Activated CD4-positive, alpha-beta memory T cell treated with anti-CD3 and anti-CD28 coated beads, Interleukin-2, amount 10 ng/mL, durations not matched to agents 7 days and 5 days (primary cell): ENCODE results near the gene SDF4. TPM values are rescaled to one million over a fixed set of nuclear protein-coding genes. Genes with fewer than 3 reads are reported as not detected.

Experiments used
- CTCF ChIA-PET: fragments of 350-600 bp; sonication (Branson Sonifier 250); formaldehyde crosslinking; loops from one replicate; lab custom pipeline; 2021; ENCODE audit warnings: antibody characterized with exemption, inconsistent platforms; lab: Charles Lee
- POLR2A ChIA-PET: fragments of 350-600 bp; sonication (Branson Sonifier 250); formaldehyde crosslinking; loops from one replicate; lab custom pipeline; 2021; ENCODE audit warnings: antibody characterized with exemption; lab: Charles Lee
- DNase-seq: peaks from one replicate; pipeline ENCODE4 v3.0.0-alpha.2; 2020
- H3K27ac Mint-ChIP-seq: one replicate; pipeline ENCODE4 v1.8.0; 2021; ENCODE audit warnings: mild to moderate bottlenecking, mixed read lengths
- H3K27me3 Mint-ChIP-seq: one replicate; pipeline ENCODE4 v1.8.0; 2021; ENCODE audit warnings: mixed read lengths
- H3K36me3 Mint-ChIP-seq: one replicate; pipeline ENCODE4 v1.8.0; 2021; ENCODE audit warnings: low read depth, mixed read lengths
- H3K4me1 Mint-ChIP-seq: one replicate; pipeline ENCODE4 v1.8.0; 2021; ENCODE audit warnings: mixed read lengths
- H3K4me3 Mint-ChIP-seq: one replicate; pipeline ENCODE4 v1.8.0; 2021; ENCODE audit warnings: mild to moderate bottlenecking, mixed read lengths
- H3K9me3 Mint-ChIP-seq: one replicate; pipeline ENCODE4 v1.8.0; 2021; ENCODE audit warnings: mixed read lengths
- total RNA-seq, 2 experiments: library from RNA; stranded (reverse); gene quantifications; one replicate each; pipeline ENCODE4 v1.2.3, GENCODE V29; 2021

SDF4 gene
- total RNA-seq, 2 experiments from 2014 or later: 181 TPM

- ChIA-PET CTCF (no interaction called here), POLR2A (interaction anchor here (1.4 kb wide), 1 partner anchor 29 kb away, joined by 4 read pairs; the partner anchor contains the start of gene UBE2J2)
- peaks cover 4% of the 10 kb centered on the region for H3K27me3 Mint-ChIP-seq
- H3K9me3 Mint-ChIP-seq: no peaks in the 10 kb centered on the region
- DNase-seq: no peak
- H3K36me3 Mint-ChIP-seq: no peaks in the 10 kb centered on the region
- H3K27ac Mint-ChIP-seq: no peak overlapping the region
- H3K4me1 Mint-ChIP-seq: no peaks in the 10 kb centered on the region
- H3K4me3 Mint-ChIP-seq: no peak overlapping the region
Measured at GRCh38 chr1:1244192-1244811, 12.5 kb upstream of the SDF4 start.

- Mint-ChIP-seq H3K27ac (no peak overlapping the region), H3K27me3 (peaks cover 4% of the 10 kb centered on the region), H3K36me3 (no peaks in the 10 kb centered on the region), H3K9me3 (no peaks in the 10 kb centered on the region), H3K4me1 (no peaks in the 10 kb centered on the region), H3K4me3 (no peak overlapping the region)
- ChIA-PET CTCF (no interaction called here), POLR2A (interaction anchor here (1.4 kb wide), 1 partner anchor 30 kb away, joined by 4 read pairs; the partner anchor contains the start of gene UBE2J2)
- no peak for DNase-seq
Measured at GRCh38 chr1:1243807-1244191, 12.0 kb upstream of the SDF4 start.

- ChIA-PET POLR2A (interaction anchor here (1.4 kb wide), 1 partner anchor 30 kb away, joined by 4 read pairs; the partner anchor contains the start of gene UBE2J2), CTCF (no interaction called here)
- Mint-ChIP-seq H3K36me3 (no peaks in the 10 kb centered on the region), H3K27ac (no peak overlapping the region), H3K4me3 (no peak overlapping the region), H3K4me1 (no peaks in the 10 kb centered on the region), H3K27me3 (peaks cover 4% of the 10 kb centered on the region), H3K9me3 (no peaks in the 10 kb centered on the region)
- no peak for DNase-seq
Measured at GRCh38 chr1:1243266-1243660, 11.5 kb upstream of the SDF4 start.

GRCh38 chr1:1242461-1243265 lies 10.9 kb upstream of the SDF4 start:
- ChIA-PET CTCF (interaction anchor here (0.9 kb wide), 1 partner anchor 120 kb away, joined by 4 read pairs; no protein-coding TSS in a partner anchor), POLR2A (no interaction called here)
- no peaks in the 10 kb centered on the region for H3K36me3 Mint-ChIP-seq
- no peaks in the 10 kb centered on the region for H3K4me1 Mint-ChIP-seq
- H3K27ac Mint-ChIP-seq: no peak overlapping the region
- no peak overlapping the region for H3K4me3 Mint-ChIP-seq
- H3K9me3 Mint-ChIP-seq: no peaks in the 10 kb centered on the region
- no peak for DNase-seq
- H3K27me3 Mint-ChIP-seq: peaks cover 4% of the 10 kb centered on the region

- no peak overlapping the region for H3K27ac Mint-ChIP-seq
- ChIA-PET CTCF (interaction anchor here (0.9 kb wide), 1 partner anchor 119 kb away, joined by 4 read pairs; no protein-coding TSS in a partner anchor), POLR2A (interaction anchor here (0.5 to 1.4 kb wide), 2 partner anchors 10 to 162 kb away, joined by 3 read pairs; partner anchors contain the start of genes B3GALT6 and SDF4)
- H3K4me3 Mint-ChIP-seq: no peak overlapping the region
- H3K9me3 Mint-ChIP-seq: no peaks in the 10 kb centered on the region
- DNase-seq: no peak
- H3K27me3 Mint-ChIP-seq: no peaks in the 10 kb centered on the region
- H3K4me1 Mint-ChIP-seq: no peaks in the 10 kb centered on the region
- no peaks in the 10 kb centered on the region for H3K36me3 Mint-ChIP-seq
Measured at GRCh38 chr1:1241588-1242219, 9.9 kb upstream of the SDF4 start.

- Mint-ChIP-seq H3K27ac (no peak overlapping the region), H3K9me3 (no peaks in the 10 kb centered on the region), H3K36me3 (no peaks in the 10 kb centered on the region), H3K27me3 (no peaks in the 10 kb centered on the region), H3K4me1 (no peaks in the 10 kb centered on the region), H3K4me3 (no peak overlapping the region)
- DNase-seq: no peak
- CTCF ChIA-PET: no interaction called here
- POLR2A ChIA-PET: interaction anchor here (1.4 kb wide), 1 partner anchor 9 kb away, joined by 3 read pairs; the partner anchor contains the start of genes B3GALT6 and SDF4
Measured at GRCh38 chr1:1240822-1241587, 9.2 kb upstream of the SDF4 start.

- H3K36me3 Mint-ChIP-seq: no peaks in the 10 kb centered on the region
- no peaks in the 10 kb centered on the region for H3K9me3 Mint-ChIP-seq
- H3K27me3 Mint-ChIP-seq: no peaks in the 10 kb centered on the region
- H3K4me1 Mint-ChIP-seq: no peaks in the 10 kb centered on the region
- CTCF ChIA-PET: no interaction called here
- DNase-seq: no peak
- H3K4me3 Mint-ChIP-seq: no peak overlapping the region
- POLR2A ChIA-PET: interaction anchor here (1.4 kb wide), 1 partner anchor 9 kb away, joined by 3 read pairs; the partner anchor contains the start of genes B3GALT6 and SDF4
- H3K27ac Mint-ChIP-seq: no peak overlapping the region
Measured at GRCh38 chr1:1240348-1240732, 8.5 kb upstream of the SDF4 start.

- Mint-ChIP-seq H3K27me3 (no peaks in the 10 kb centered on the region), H3K4me3 (no peak overlapping the region), H3K4me1 (no peaks in the 10 kb centered on the region), H3K27ac (no peak overlapping the region), H3K36me3 (no peaks in the 10 kb centered on the region), H3K9me3 (no peaks in the 10 kb centered on the region)
- ChIA-PET POLR2A (interaction anchor here (1.4 to 1.8 kb wide), 2 partner anchors 8 to 135 kb away, joined by 3 read pairs; partner anchors contain the start of genes AURKAIP1, B3GALT6 and SDF4), CTCF (no interaction called here)
- DNase-seq: no peak
Measured at GRCh38 chr1:1239614-1240347, 8.0 kb upstream of the SDF4 start.

- POLR2A ChIA-PET: interaction anchor here (1.8 kb wide), 1 partner anchor 136 kb away, joined by 3 read pairs; the partner anchor contains the start of gene AURKAIP1
- H3K27ac Mint-ChIP-seq: no peak overlapping the region
- CTCF ChIA-PET: no interaction called here
- H3K27me3 Mint-ChIP-seq: no peaks in the 10 kb centered on the region
- peaks cover 5% of the 10 kb centered on the region for H3K36me3 Mint-ChIP-seq
- no peak for DNase-seq
- H3K4me3 Mint-ChIP-seq: no peak overlapping the region
- H3K4me1 Mint-ChIP-seq: peaks cover 5% of the 10 kb centered on the region
- no peaks in the 10 kb centered on the region for H3K9me3 Mint-ChIP-seq
Measured at GRCh38 chr1:1239227-1239613, 7.4 kb upstream of the SDF4 start.

- no peak for DNase-seq
- H3K4me3 Mint-ChIP-seq: no peak overlapping the region
- ChIA-PET POLR2A (interaction anchor here (0.9 to 2.6 kb wide), 3 partner anchors 12 to 136 kb away, joined by 3 to 7 read pairs (median 3); partner anchors contain the start of gene AURKAIP1), CTCF (no interaction called here)
- H3K4me1 Mint-ChIP-seq: peaks cover 10% of the 10 kb centered on the region
- no peaks in the 10 kb centered on the region for H3K27me3 Mint-ChIP-seq
- no peaks in the 10 kb centered on the region for H3K9me3 Mint-ChIP-seq
- peaks cover 10% of the 10 kb centered on the region for H3K36me3 Mint-ChIP-seq
- no peak overlapping the region for H3K27ac Mint-ChIP-seq
Measured at GRCh38 chr1:1238702-1239178, 6.9 kb upstream of the SDF4 start.

- H3K36me3 Mint-ChIP-seq: peaks cover 14% of the 10 kb centered on the region
- H3K9me3 Mint-ChIP-seq: peaks cover 3% of the 10 kb centered on the region
- H3K4me3 Mint-ChIP-seq: no peak overlapping the region
- no peaks in the 10 kb centered on the region for H3K27me3 Mint-ChIP-seq
- no peak for DNase-seq
- ChIA-PET POLR2A (interaction anchor here (0.9 to 2.6 kb wide), 3 partner anchors 13 to 137 kb away, joined by 3 to 7 read pairs (median 3); partner anchors contain the start of gene AURKAIP1), CTCF (no interaction called here)
- H3K4me1 Mint-ChIP-seq: peaks cover 14% of the 10 kb centered on the region
- no peak overlapping the region for H3K27ac Mint-ChIP-seq
Measured at GRCh38 chr1:1237874-1238701, 6.3 kb upstream of the SDF4 start.
